Gastroesophageal sphincter (tissue), 4 donors: ENCODE data around the gene POLN. TPM values are rescaled to one million over a fixed set of nuclear protein-coding genes. Genes with fewer than 3 reads are reported as not detected.

Source experiments
- ATAC-seq: fragments of 150-250 bp; one replicate; pipeline ENCODE4 v1.9.1; 2016; ENCODE audit warnings: mild to moderate bottlenecking, moderate library complexity
- H3K27ac ChIP-seq, 4 donors: fragments of 200-600 bp; sonication (generic) in 3 of 4; 1 replicate in 3 of 4; 2 replicates in 1 of 4; pipeline ENCODE4 v1.5.1; 2016 to 2019
- H3K27me3 ChIP-seq: fragments of 200-600 bp; sonication (generic); one replicate; pipeline ENCODE4 v1.5.1; 2019
- H3K36me3 ChIP-seq, 2 donors: fragments of 200-600 bp; sonication (generic); one replicate each; pipeline ENCODE4 v1.5.1; 2019; ENCODE audit warnings: control low read depth in 1 of 2
- H3K4me1 ChIP-seq, 3 donors: fragments of 200-600 bp; sonication (generic); 1 replicate in 2 of 3; 2 replicates in 1 of 3; pipeline ENCODE4 v1.5.1; 2016 to 2019; ENCODE audit warnings: control low read depth in 2 of 3
- H3K4me3 ChIP-seq, 2 donors: fragments of 200-600 bp; sonication (generic); one replicate each; pipeline ENCODE4 v1.5.1; 2019; ENCODE audit warnings: mild to moderate bottlenecking in 1 of 2, moderate library complexity in 1 of 2
- H3K9me3 ChIP-seq, 3 donors: fragments of 200-600 bp; sonication (generic); one replicate each; pipeline ENCODE4 v1.5.1; 2017 to 2019; ENCODE audit warnings: control low read depth in 2 of 3
- CTCF ChIP-seq, 4 experiments: fragments of 200-600 bp in 2 of 4; fragments of 450-650 bp in 2 of 4; sonication (generic) in 1 of 4; IDR thresholded peaks; one replicate each; pipeline ENCODE4 v1.5.1; 2017 to 2019; ENCODE audit warnings: antibody characterized with exemption in 4 of 4, mild to moderate bottlenecking in 2 of 4, moderate library complexity in 2 of 4
- EP300 ChIP-seq: sonication (generic); formaldehyde crosslinking; IDR thresholded peaks from one replicate; pipeline ENCODE4 v1.6.1; 2017; ENCODE audit warnings: antibody characterized with exemption, mild to moderate bottlenecking
- POLR2A ChIP-seq, 2 donors: fragments of 450-650 bp; IDR thresholded peaks; one replicate each; pipeline ENCODE4 v1.6.1; 2017; ENCODE audit warnings: antibody characterized with exemption in 2 of 2, mild to moderate bottlenecking in 2 of 2, moderate library complexity in 1 of 2
- POLR2AphosphoS5 ChIP-seq: sonication (generic); formaldehyde crosslinking; IDR thresholded peaks from one replicate; pipeline ENCODE4 v1.6.1; 2017; ENCODE audit warnings: antibody characterized with exemption
- WGBS, 2 donors: methylation state at CpG; one replicate each; pipeline ENCODE4 v1.1.5; 2018; ENCODE audit warnings: low coverage in 1 of 2; 5-methylcytosine and 5-hydroxymethylcytosine counted together
- total RNA-seq, 4 donors: library from RNA; depleted of rRNA; stranded (reverse); fragments of >200 nt; gene quantifications; one replicate each; pipeline ENCODE4 v1.1.0, GENCODE V29; 2016

Gene POLN
- total RNA-seq, 4 donors from 2014 or later = 1.5 to 4.6 (median 2.6) TPM

GRCh38 chr4:2091990-2092668 lies 149.8 kb downstream of the POLN start:
- Histone ChIP-seq H3K36me3 (no peaks in the 10 kb centered on the region), H3K27ac (no peak overlapping the region), H3K4me1 (no peaks in the 10 kb centered on the region), H3K27me3 (no peaks in the 10 kb centered on the region), H3K9me3 (peaks cover 0 to 16% (median 0%) of the 10 kb centered on the region in 3 donors), H3K4me3 (no peak overlapping the region)
- ATAC-seq = no peak
- no peak for TF ChIP-seq EP300
- TF ChIP-seq CTCF (IDR thresholded peaks at IDR 0.05) = no peak
- TF ChIP-seq POLR2AphosphoS5 = no peak
- TF ChIP-seq POLR2A (IDR thresholded peaks at IDR 0.05) = no peak
- 80 to 92% methylated on average over 1 to 2 of the region's 15 CpGs for WGBS, 2 donors

DNA sequence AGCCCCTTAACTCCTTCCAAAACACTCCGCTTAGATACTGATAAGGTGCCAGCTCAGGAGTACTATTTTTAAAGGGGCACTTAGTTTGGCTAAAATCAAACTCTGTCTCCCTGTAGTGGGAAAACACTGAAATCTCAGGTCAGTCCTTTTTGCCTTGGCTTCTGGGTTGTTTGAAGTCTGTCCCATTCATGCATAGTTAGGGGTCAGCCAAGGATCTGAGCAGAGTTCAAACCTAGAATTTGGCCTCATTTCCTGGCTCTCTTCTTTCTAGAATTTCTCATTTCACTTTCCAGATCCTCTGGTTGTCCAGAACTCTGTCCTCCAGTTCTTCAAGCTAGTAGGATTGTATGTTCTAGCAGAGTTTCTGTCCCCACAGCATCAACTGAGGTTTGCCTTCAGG lies 151.3 kb downstream of the POLN start:
- Histone ChIP-seq H3K4me3 (no peak overlapping the region), H3K27me3 (no peaks in the 10 kb centered on the region), H3K9me3 (peaks cover 0 to under 1% (median 0%) of the 10 kb centered on the region in 3 donors), H3K36me3 (no peaks in the 10 kb centered on the region), H3K4me1 (no peaks in the 10 kb centered on the region), H3K27ac (no peak overlapping the region)
- no CpG with 5 or more reads among the region's 1 CpG for WGBS, 2 donors
- no peak for TF ChIP-seq CTCF (IDR thresholded peaks at IDR 0.05)
- TF ChIP-seq POLR2A (IDR thresholded peaks at IDR 0.05) = no peak
- no peak for TF ChIP-seq EP300
- no peak for TF ChIP-seq POLR2AphosphoS5
- ATAC-seq = no peak

GRCh38 chr4:2089222-2089621 lies 152.7 kb downstream of the POLN start:
- Histone ChIP-seq H3K4me1 (no peaks in the 10 kb centered on the region), H3K36me3 (no peaks in the 10 kb centered on the region), H3K4me3 (no peak overlapping the region), H3K9me3 (no peaks in the 10 kb centered on the region), H3K27me3 (no peaks in the 10 kb centered on the region), H3K27ac (no peak overlapping the region)
- TF ChIP-seq EP300 (no peak), POLR2A (IDR thresholded peaks at IDR 0.05) (no peak), POLR2AphosphoS5 (no peak), CTCF (IDR thresholded peaks at IDR 0.05) (no peak)
- WGBS, 2 donors = 35 to 56% methylated on average over 1 of the region's 1 CpG
- no peak for ATAC-seq

GRCh38 chr4:2087170-2087569 lies 154.8 kb downstream of the POLN start:
- Histone ChIP-seq H3K27me3 (no peaks in the 10 kb centered on the region), H3K9me3 (no peaks in the 10 kb centered on the region), H3K27ac (no peak overlapping the region), H3K4me1 (no peaks in the 10 kb centered on the region), H3K4me3 (no peak overlapping the region), H3K36me3 (no peaks in the 10 kb centered on the region)
- ATAC-seq = no peak
- TF ChIP-seq EP300 (no peak), CTCF (IDR thresholded peaks at IDR 0.05) (no peak), POLR2A (IDR thresholded peaks at IDR 0.05) (no peak), POLR2AphosphoS5 (no peak)

- Histone ChIP-seq H3K27ac (no peak overlapping the region), H3K27me3 (no peaks in the 10 kb centered on the region), H3K9me3 (no peaks in the 10 kb centered on the region), H3K4me3 (no peak overlapping the region), H3K36me3 (no peaks in the 10 kb centered on the region), H3K4me1 (no peaks in the 10 kb centered on the region)
- 80% methylated on average over 4 of the region's 8 CpGs; no CpG with 5 or more reads in 1 of the 2 donors for WGBS, 2 donors
- TF ChIP-seq EP300 (no peak), CTCF (IDR thresholded peaks at IDR 0.05) (no peak), POLR2A (IDR thresholded peaks at IDR 0.05) (no peak), POLR2AphosphoS5 (no peak)
- no peak for ATAC-seq
These were observed 156.4 kb downstream of the POLN start for GRCh38 chr4:2085496-2085901.
